Measurements from ENCODE around the gene CRYGN.

The CRYGN gene

GRCh38 chr7:151438864-151439601 is 908 bp downstream of the CRYGN start:
- no peaks in the 10 kb centered on the region for H3K27me3 ChIP-seq (ENCODE audit: control insufficient read depth, insufficient read depth, low read length)
- no peak overlapping the region; the same call in 1 of the 2 replicates for H3K4me3 ChIP-seq (ENCODE audit: low read length)
- no peaks in the 10 kb centered on the region for H3K36me3 ChIP-seq (ENCODE audit: control insufficient read depth, insufficient read depth, low read length)
- no CpG with 5 or more reads among the region's 17 CpGs for WGBS (ENCODE audit: insufficient coverage, insufficient read length)
- no peak overlapping the region for H3K27ac ChIP-seq (ENCODE audit: low read length)
- no peak for DNase-seq (ENCODE audit: low read depth, low spot score)
- H3K9me3 ChIP-seq (ENCODE audit: control insufficient read depth, insufficient read depth, low read length) = no peaks in the 10 kb centered on the region
- H3K4me1 ChIP-seq (ENCODE audit: control insufficient read depth, insufficient read depth, low read length) = peaks cover 3% of the 10 kb centered on the region; the same call in 1 of the 2 replicates

- H3K27me3 ChIP-seq (ENCODE audit: control insufficient read depth, insufficient read depth, low read length) = no peaks in the 10 kb centered on the region
- H3K4me3 ChIP-seq (ENCODE audit: low read length) = no peak overlapping the region
- H3K4me1 ChIP-seq (ENCODE audit: control insufficient read depth, insufficient read depth, low read length) = peaks cover 3% of the 10 kb centered on the region; the same call in 1 of the 2 replicates
- H3K9me3 ChIP-seq (ENCODE audit: control insufficient read depth, insufficient read depth, low read length) = no peaks in the 10 kb centered on the region
- DNase-seq (ENCODE audit: low read depth, low spot score) = no peak
- H3K36me3 ChIP-seq (ENCODE audit: control insufficient read depth, insufficient read depth, low read length) = no peaks in the 10 kb centered on the region
- H3K27ac ChIP-seq (ENCODE audit: low read length) = no peak overlapping the region
- no CpG with 5 or more reads among the region's 23 CpGs for WGBS (ENCODE audit: insufficient coverage, insufficient read length)
These were observed 1.9 kb downstream of the CRYGN start for GRCh38 chr7:151437866-151438516.

GRCh38 chr7:151437159-151437553 is 2.8 kb downstream of the CRYGN start:
- Histone ChIP-seq H3K4me3 (ENCODE audit: low read length) (no peak overlapping the region), H3K27ac (ENCODE audit: low read length) (no peak overlapping the region), H3K36me3 (ENCODE audit: control insufficient read depth, insufficient read depth, low read length) (no peaks in the 10 kb centered on the region), H3K27me3 (ENCODE audit: control insufficient read depth, insufficient read depth, low read length) (no peaks in the 10 kb centered on the region), H3K9me3 (ENCODE audit: control insufficient read depth, insufficient read depth, low read length) (no peaks in the 10 kb centered on the region), H3K4me1 (ENCODE audit: control insufficient read depth, insufficient read depth, low read length) (peaks cover 3% of the 10 kb centered on the region; the same call in 1 of the 2 replicates)
- DNase-seq (ENCODE audit: low read depth, low spot score) = no peak
- WGBS (ENCODE audit: insufficient coverage, insufficient read length) = no CpG with 5 or more reads among the region's 13 CpGs

DNA sequence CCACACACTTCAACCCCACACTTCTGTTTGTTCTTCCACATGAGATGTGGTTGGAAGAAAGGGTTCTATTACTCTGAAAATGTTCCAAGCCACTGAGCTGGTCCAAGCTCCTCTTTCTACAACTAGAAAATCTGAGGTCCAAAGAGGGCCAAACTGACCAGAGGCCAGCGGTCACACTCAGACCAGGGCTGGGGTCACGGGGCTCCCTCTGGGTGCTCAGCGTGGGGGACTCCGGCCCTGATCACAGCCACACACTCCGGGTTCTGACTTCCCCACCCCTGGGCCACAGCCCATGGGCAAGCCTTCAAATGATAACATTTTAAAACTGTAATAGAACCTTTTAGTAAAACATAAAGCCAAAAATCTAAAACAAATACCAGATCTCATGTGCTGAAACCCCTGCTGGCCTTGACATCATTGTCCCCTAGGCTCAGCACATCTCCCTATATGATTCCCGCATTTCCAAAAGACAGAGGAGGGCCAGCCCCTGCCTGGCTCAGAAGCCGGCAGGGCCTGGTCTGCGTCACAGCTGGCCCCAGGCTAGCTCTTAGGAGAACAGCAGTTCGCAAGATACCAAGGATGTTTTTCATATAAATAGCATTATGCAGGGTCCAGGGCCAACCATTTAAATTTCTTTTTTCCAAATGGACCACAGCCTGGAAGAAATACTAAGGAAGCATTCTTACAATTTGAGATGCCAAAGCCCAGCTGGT is 3.3 kb downstream of the CRYGN start:
- H3K36me3 ChIP-seq (ENCODE audit: control insufficient read depth, insufficient read depth, low read length) = no peaks in the 10 kb centered on the region; the same call in 1 of the 2 replicates
- no CpG with 5 or more reads among the region's 9 CpGs for WGBS (ENCODE audit: insufficient coverage, insufficient read length)
- H3K27me3 ChIP-seq (ENCODE audit: control insufficient read depth, insufficient read depth, low read length) = no peaks in the 10 kb centered on the region
- no peak overlapping the region for H3K27ac ChIP-seq (ENCODE audit: low read length)
- H3K9me3 ChIP-seq (ENCODE audit: control insufficient read depth, insufficient read depth, low read length) = no peaks in the 10 kb centered on the region
- peaks cover 3% of the 10 kb centered on the region; the same call in 1 of the 2 replicates for H3K4me1 ChIP-seq (ENCODE audit: control insufficient read depth, insufficient read depth, low read length)
- no peak overlapping the region for H3K4me3 ChIP-seq (ENCODE audit: low read length)
- no peak for DNase-seq (ENCODE audit: low read depth, low spot score)

- no CpG with 5 or more reads among the region's 15 CpGs for WGBS (ENCODE audit: insufficient coverage, insufficient read length)
These were observed 4.0 kb downstream of the CRYGN start for GRCh38 chr7:151435971-151436370.

DNA sequence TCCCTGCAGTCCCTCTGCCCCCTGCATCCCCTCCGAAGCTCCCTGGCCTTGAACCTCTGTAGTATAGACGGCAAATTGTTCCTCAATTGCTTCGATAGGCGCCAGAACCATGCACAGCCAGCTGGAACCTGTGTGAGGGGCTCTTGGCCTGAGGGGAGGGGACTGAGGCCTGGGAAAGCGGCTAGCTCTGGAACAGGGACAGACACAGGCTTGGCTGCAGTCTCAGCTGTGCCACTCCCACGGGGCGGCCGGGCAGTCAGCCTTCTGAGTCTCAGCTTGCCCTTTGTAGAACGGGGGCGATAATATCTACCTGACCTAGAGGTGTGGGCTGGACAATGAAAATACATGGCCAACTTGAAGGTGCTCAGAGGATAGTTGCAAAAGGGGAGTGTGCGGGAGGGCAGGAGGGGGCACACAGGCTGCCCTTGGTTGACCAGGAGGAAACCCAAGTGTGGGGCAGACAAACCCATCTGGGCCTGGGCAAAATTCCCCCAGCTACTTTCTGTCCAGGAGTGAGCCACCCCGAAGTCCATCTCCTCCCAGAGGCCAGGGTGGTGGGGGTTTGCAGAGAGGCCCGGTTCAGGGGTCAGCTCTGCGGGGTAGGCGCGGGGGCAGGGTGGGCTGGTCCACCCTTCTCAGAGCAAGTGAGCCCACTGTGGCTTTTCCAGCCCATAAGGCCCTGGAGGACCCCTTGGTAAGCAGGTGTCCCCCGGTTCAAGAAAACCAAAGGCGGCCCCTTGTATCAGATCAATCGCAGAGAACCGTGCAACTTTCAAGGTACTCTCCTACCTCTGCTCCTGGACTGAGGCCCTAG is 4.6 kb downstream of the CRYGN start:
- no peak overlapping the region for H3K4me3 ChIP-seq (ENCODE audit: low read length)
- H3K9me3 ChIP-seq (ENCODE audit: control insufficient read depth, insufficient read depth, low read length) = no peaks in the 10 kb centered on the region
- DNase-seq (ENCODE audit: low read depth, low spot score) = no peak
- WGBS (ENCODE audit: insufficient coverage, insufficient read length) = no CpG with 5 or more reads among the region's 20 CpGs
- H3K4me1 ChIP-seq (ENCODE audit: control insufficient read depth, insufficient read depth, low read length) = no peaks in the 10 kb centered on the region; the same call in 1 of the 2 replicates
- H3K36me3 ChIP-seq (ENCODE audit: control insufficient read depth, insufficient read depth, low read length) = no peaks in the 10 kb centered on the region; the same call in 1 of the 2 replicates
- no peaks in the 10 kb centered on the region for H3K27me3 ChIP-seq (ENCODE audit: control insufficient read depth, insufficient read depth, low read length)
- no peak overlapping the region for H3K27ac ChIP-seq (ENCODE audit: low read length)

More at GRCh38 chr7:151435971-151436370, 4.0 kb downstream of the CRYGN start:
- Histone ChIP-seq H3K27ac (ENCODE audit: low read length) (no peak overlapping the region), H3K27me3 (ENCODE audit: control insufficient read depth, insufficient read depth, low read length) (no peaks in the 10 kb centered on the region), H3K4me1 (ENCODE audit: control insufficient read depth, insufficient read depth, low read length) (peaks cover 3% of the 10 kb centered on the region; the same call in 1 of the 2 replicates), H3K36me3 (ENCODE audit: control insufficient read depth, insufficient read depth, low read length) (no peaks in the 10 kb centered on the region; the same call in 1 of the 2 replicates), H3K4me3 (ENCODE audit: low read length) (no peak overlapping the region), H3K9me3 (ENCODE audit: control insufficient read depth, insufficient read depth, low read length) (no peaks in the 10 kb centered on the region)
- no peak for DNase-seq (ENCODE audit: low read depth, low spot score)

- H3K4me3 ChIP-seq (ENCODE audit: low read length) = no peak overlapping the region
- no CpG with 5 or more reads among the region's 4 CpGs for WGBS (ENCODE audit: insufficient coverage, insufficient read length)
- H3K27ac ChIP-seq (ENCODE audit: low read length) = no peak overlapping the region
- peaks cover 5% of the 10 kb centered on the region for H3K4me1 ChIP-seq (ENCODE audit: control insufficient read depth, insufficient read depth, low read length)
- no peaks in the 10 kb centered on the region for H3K27me3 ChIP-seq (ENCODE audit: control insufficient read depth, insufficient read depth, low read length)
- H3K36me3 ChIP-seq (ENCODE audit: control insufficient read depth, insufficient read depth, low read length) = no peaks in the 10 kb centered on the region; the same call in 1 of the 2 replicates
- H3K9me3 ChIP-seq (ENCODE audit: control insufficient read depth, insufficient read depth, low read length) = no peaks in the 10 kb centered on the region
- DNase-seq (ENCODE audit: low read depth, low spot score) = no peak
These were observed 5.4 kb downstream of the CRYGN start for GRCh38 chr7:151434549-151434948.

GRCh38 chr7:151433721-151434400 is 6.1 kb downstream of the CRYGN start:
- Histone ChIP-seq H3K27ac (ENCODE audit: low read length) (no peak overlapping the region), H3K36me3 (ENCODE audit: control insufficient read depth, insufficient read depth, low read length) (no peaks in the 10 kb centered on the region; the same call in 1 of the 2 replicates), H3K4me3 (ENCODE audit: low read length) (no peak overlapping the region), H3K4me1 (ENCODE audit: control insufficient read depth, insufficient read depth, low read length) (peaks cover 9% of the 10 kb centered on the region), H3K27me3 (ENCODE audit: control insufficient read depth, insufficient read depth, low read length) (no peaks in the 10 kb centered on the region), H3K9me3 (ENCODE audit: control insufficient read depth, insufficient read depth, low read length) (no peaks in the 10 kb centered on the region)
- no peak for DNase-seq (ENCODE audit: low read depth, low spot score)
- WGBS (ENCODE audit: insufficient coverage, insufficient read length) = no CpG with 5 or more reads among the region's 15 CpGs

GRCh38 chr7:151432658-151433521 is 7.1 kb downstream of the CRYGN start:
- H3K4me3 ChIP-seq (ENCODE audit: low read length) = no peak overlapping the region
- WGBS (ENCODE audit: insufficient coverage, insufficient read length) = no CpG with 5 or more reads among the region's 14 CpGs

More at GRCh38 chr7:151432658-151433521, 7.1 kb downstream of the CRYGN start:
- no peak for DNase-seq (ENCODE audit: low read depth, low spot score)
- Histone ChIP-seq H3K36me3 (ENCODE audit: control insufficient read depth, insufficient read depth, low read length) (no peaks in the 10 kb centered on the region; the same call in 1 of the 2 replicates), H3K9me3 (ENCODE audit: control insufficient read depth, insufficient read depth, low read length) (no peaks in the 10 kb centered on the region), H3K27ac (ENCODE audit: low read length) (no peak overlapping the region), H3K4me1 (ENCODE audit: control insufficient read depth, insufficient read depth, low read length) (peaks cover 13% of the 10 kb centered on the region), H3K27me3 (ENCODE audit: control insufficient read depth, insufficient read depth, low read length) (no peaks in the 10 kb centered on the region)
